Stromal cell of bone marrow (primary cell): ENCODE results near the gene TSPAN18.

Experiments
- DNase-seq: peaks from one replicate; pipeline ENCODE4 v3.0.0-alpha.2; 2012; ENCODE audit warnings: low read depth

Gene TSPAN18

GRCh38 chr11:44759743-44760476 is 33.1 kb downstream of the TSPAN18 start:
- DNase-seq = no peak

GRCh38 chr11:44760477-44760872 is 33.7 kb downstream of the TSPAN18 start:
- DNase-seq = no peak

GRCh38 chr11:44760917-44761550 is 34.3 kb downstream of the TSPAN18 start:
- peak; percentile 87 for DNase-seq

- DNase-seq = no peak
These were observed 34.8 kb downstream of the TSPAN18 start for GRCh38 chr11:44761551-44761961.

GRCh38 chr11:44763121-44763820 is 36.5 kb downstream of the TSPAN18 start:
- no peak for DNase-seq

- DNase-seq = no peak
These were observed 37.8 kb downstream of the TSPAN18 start for GRCh38 chr11:44764583-44764982.

- no peak for DNase-seq
These were observed 38.3 kb downstream of the TSPAN18 start for GRCh38 chr11:44765026-44765595.

GRCh38 chr11:44765676-44766075 is 38.9 kb downstream of the TSPAN18 start:
- no peak for DNase-seq

GRCh38 chr11:44766112-44766971 is 39.6 kb downstream of the TSPAN18 start:
- DNase-seq = peak; percentile 69

- DNase-seq = no peak
These were observed 40.2 kb downstream of the TSPAN18 start for GRCh38 chr11:44766972-44767278.

- no peak for DNase-seq
These were observed 40.7 kb downstream of the TSPAN18 start for GRCh38 chr11:44767421-44767820.

GRCh38 chr11:44770401-44770800 is 43.6 kb downstream of the TSPAN18 start:
- no peak for DNase-seq

- no peak for DNase-seq
These were observed 44.5 kb downstream of the TSPAN18 start for GRCh38 chr11:44771252-44771734.

GRCh38 chr11:44771841-44772240 is 45.1 kb downstream of the TSPAN18 start:
- no peak for DNase-seq

- DNase-seq = no peak
These were observed 46.7 kb downstream of the TSPAN18 start for GRCh38 chr11:44773351-44773965.

GRCh38 chr11:44774108-44774507 is 47.3 kb downstream of the TSPAN18 start:
- no peak for DNase-seq

GRCh38 chr11:44774731-44775130 is 48.0 kb downstream of the TSPAN18 start:
- no peak for DNase-seq

- no peak for DNase-seq
These were observed 48.7 kb downstream of the TSPAN18 start for GRCh38 chr11:44775366-44775984.

- DNase-seq = no peak
These were observed 49.3 kb downstream of the TSPAN18 start for GRCh38 chr11:44775985-44776446.

- no peak for DNase-seq
These were observed 49.9 kb downstream of the TSPAN18 start for GRCh38 chr11:44776551-44777208.
